Measurements from ENCODE around the gene COPS7A. TPM values are rescaled to one million over a fixed set of nuclear protein-coding genes. Genes with fewer than 3 reads are reported as not detected.

COPS7A gene
- total RNA-seq, 1 experiment from 2014 or later, result 34.2 TPM

- Histone ChIP-seq H3K23ac (ENCODE audit: insufficient read length, low read depth, low read length) (no peak overlapping the region), H2BK12ac (ENCODE audit: insufficient read length, low read depth, low read length) (no peak overlapping the region), H3K4ac (ENCODE audit: low read depth, low read length) (no peak overlapping the region), H3K9me3 (ENCODE audit: control insufficient read depth, low read depth, low read length) (no peaks in the 10 kb centered on the region), H3K4me2 (ENCODE audit: insufficient read depth, insufficient read length, low read length) (no peak overlapping the region), H2BK120ac (ENCODE audit: low read depth, low read length, poor library complexity, severe bottlenecking) (no peak overlapping the region), H3K14ac (ENCODE audit: insufficient read depth, low read length) (no peak overlapping the region), H4K91ac (ENCODE audit: insufficient read length, low read depth, low read length) (no peak overlapping the region), H3K18ac (ENCODE audit: insufficient read length, low read depth, low read length) (no peak overlapping the region), H3K9ac (ENCODE audit: extremely low read depth, insufficient read length, low read length) (no peak overlapping the region), H2AFZ (ENCODE audit: low read length) (no peak overlapping the region), H3K23me2 (ENCODE audit: insufficient read length, low read depth, low read length, poor library complexity, severe bottlenecking) (peaks cover 25% of the 10 kb centered on the region), H3K56ac (ENCODE audit: insufficient read length, low read depth, low read length) (no peak overlapping the region), H2BK20ac (ENCODE audit: low read depth, low read length, poor library complexity, severe bottlenecking) (no peak overlapping the region), H4K8ac (replicated peaks; ENCODE audit: insufficient read length, low read depth, low read length) (no peak overlapping the region), H4K5ac (ENCODE audit: insufficient read length, low read depth, low read length) (no peak overlapping the region), H3K79me2 (ENCODE audit: insufficient read depth, low read length) (peaks cover 11% of the 10 kb centered on the region; the same call in 1 of the 2 replicates), H3T11ph (ENCODE audit: low read length) (no peak overlapping the region), H3K79me1 (ENCODE audit: insufficient read depth, low read depth, low read length, poor library complexity, severe bottlenecking) (no peaks in the 10 kb centered on the region), H2BK5ac (ENCODE audit: insufficient read length, low read length) (no peak overlapping the region), H2AK5ac (ENCODE audit: insufficient read length, low read length) (no peak overlapping the region), H4K20me1 (ENCODE audit: control insufficient read depth, insufficient read depth, insufficient read length) (no peaks in the 10 kb centered on the region), H3K27ac (ENCODE audit: insufficient read length, low read depth, low read length) (no peak overlapping the region), H2BK15ac (ENCODE audit: low read depth, low read length) (no peak overlapping the region), H3K27me3 (ENCODE audit: insufficient read depth, low read length) (peaks cover 3% of the 10 kb centered on the region; the same call in 1 of the 2 replicates), H3K4me1 (ENCODE audit: insufficient read depth, low read length) (peaks cover 7% of the 10 kb centered on the region; the same call in 1 of the 2 replicates)
- WGBS (ENCODE audit: extremely low coverage, insufficient read length, low lambda C conversion rate), result no CpG with 5 or more reads among the region's 12 CpGs
- Mint-ChIP-seq H3K27me3 (ENCODE audit: low read depth) (peaks cover 32% of the 10 kb centered on the region), H3K4me1 (peaks cover 43 to 71% of the 10 kb centered on the region in 2 experiments), H3K9me3 (peaks cover 0 to 3% of the 10 kb centered on the region in 2 experiments; a peak in 2 of 5 replicates), H3K36me3 (ENCODE audit: insufficient read depth in 1 of 3, low read depth in 3 of 3) (peaks cover 27 to 52% (median 50%) of the 10 kb centered on the region in 3 experiments), H3K27ac (peak overlapping the region in 1 of 3 experiments; percentile 21; a peak in 1 of 7 replicates), H3K4me3 (peak overlapping the region in 1 of 2 experiments; percentile 38; a peak in 1 of 5 replicates)
- DNase-seq, result no peak
- TF ChIP-seq CTCF (conservative IDR thresholded peaks at IDR 0.05), result no peak
Measured at GRCh38 chr12:6771509-6772330, 47.9 kb downstream of the COPS7A start.
